ENCODE measurements around the gene DNM1L.
"Not testable (repeated sequence)": the region's sequence is repeated elsewhere in the genome, so short reads cannot be mapped to it uniquely, and the experiment has no call there.

DNM1L gene

GRCh38 chr12:32698285-32698684, 19.2 kb downstream of the DNM1L start:
- peak; percentile 55 to 72 for DNase-seq

GRCh38 chr12:32699437-32699836, 20.3 kb downstream of the DNM1L start:
- not testable (repeated sequence) for DNase-seq

DNA sequence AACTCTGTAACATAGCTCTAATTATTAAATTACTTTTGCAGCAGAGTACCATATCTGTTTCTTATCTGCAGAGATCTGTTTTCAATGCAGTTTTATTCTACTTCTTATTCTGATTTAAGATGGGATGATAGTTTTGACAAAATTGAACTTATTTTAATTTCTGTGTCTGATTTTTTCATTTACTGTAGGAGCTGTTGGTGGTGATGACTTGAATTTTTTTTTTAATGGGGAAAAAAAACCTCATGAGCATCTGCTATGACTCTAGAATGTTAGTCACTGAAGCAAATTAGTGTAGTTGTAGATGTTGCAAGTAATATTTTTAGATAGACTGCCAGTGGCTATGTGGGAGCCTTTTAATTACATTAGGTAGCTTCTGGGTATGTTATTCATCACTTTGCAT, 23.4 kb downstream of the DNM1L start:
- no peak for DNase-seq

DNA sequence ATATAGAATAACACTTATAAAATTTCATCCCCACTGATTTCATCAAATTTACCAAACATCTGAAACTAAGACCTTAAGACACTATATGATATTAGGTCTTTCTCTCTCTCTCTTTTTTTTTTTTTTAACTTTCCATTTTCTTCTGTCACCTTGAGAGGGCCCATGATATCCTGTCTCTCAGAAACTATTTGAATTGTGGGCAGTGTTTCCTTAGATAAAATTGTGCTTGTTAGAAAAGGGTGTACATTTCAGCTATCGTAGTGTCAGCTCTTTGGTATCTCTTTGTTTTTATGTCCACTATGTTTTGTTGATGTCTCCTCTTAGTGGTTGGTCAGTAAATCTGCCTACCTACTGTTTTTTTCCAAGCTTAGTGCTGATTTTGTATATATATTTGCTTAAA, 23.8 kb downstream of the DNM1L start:
- no peak for DNase-seq

- DNase-seq = no peak
These were observed 26.7 kb downstream of the DNM1L start for GRCh38 chr12:32705783-32706182.

DNA sequence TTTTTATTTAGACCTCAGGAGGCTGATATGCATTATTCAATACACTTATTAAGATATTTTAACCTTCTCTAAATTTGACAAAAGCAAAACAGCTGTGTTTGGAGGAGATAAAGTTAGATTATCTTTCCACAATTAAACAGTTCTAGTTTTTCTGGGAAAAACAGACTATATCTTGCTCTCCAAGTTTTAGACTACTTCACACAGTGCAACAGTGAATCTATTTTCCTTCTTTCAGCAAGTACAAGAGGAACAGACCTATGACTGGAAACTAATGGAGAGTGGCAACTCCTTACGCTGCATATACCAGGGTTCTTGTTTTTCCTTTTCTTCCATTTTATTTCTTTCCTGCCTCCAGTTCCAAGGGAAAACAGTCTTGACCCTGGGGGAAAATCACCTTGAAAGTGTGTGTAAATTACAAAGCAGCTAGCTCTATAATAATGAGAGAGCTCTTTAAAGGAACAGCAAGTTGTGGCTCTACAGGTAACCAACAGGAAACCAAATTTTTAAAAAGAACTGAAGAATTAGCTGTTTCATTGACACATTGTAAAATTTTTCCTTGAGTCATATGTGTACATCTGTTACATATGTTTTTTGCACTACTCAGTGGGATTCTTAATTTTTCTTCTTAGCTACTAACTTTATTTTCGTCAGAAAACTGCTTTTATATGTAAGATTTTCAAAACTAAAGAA, 27.4 kb downstream of the DNM1L start:
- DNase-seq = no peak

- DNase-seq = no peak
These were observed 29.8 kb downstream of the DNM1L start for GRCh38 chr12:32708926-32709325.

GRCh38 chr12:32714772-32715171, 35.7 kb downstream of the DNM1L start:
- DNase-seq = no peak

DNA sequence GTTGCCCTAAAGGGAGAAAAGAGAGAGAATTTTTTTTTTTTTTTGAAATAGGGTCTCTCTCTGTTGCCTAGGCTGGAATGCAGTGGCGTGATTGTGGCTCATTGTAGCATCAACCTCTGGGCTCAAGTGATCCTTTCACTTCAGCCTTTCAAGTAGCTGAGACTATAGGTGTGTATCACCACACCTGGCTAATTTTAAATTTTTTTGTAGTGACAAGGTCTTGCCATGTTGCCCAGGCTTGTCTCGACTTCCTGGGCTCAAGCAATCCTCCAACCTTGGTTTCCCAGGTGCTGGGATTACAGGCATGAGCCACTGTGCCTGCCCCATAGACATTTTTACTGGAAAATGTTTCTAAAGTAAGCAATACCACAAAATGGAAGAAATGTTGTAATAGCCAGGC, 39.8 kb downstream of the DNM1L start:
- no peak for DNase-seq

GRCh38 chr12:32725308-32725707, 46.2 kb downstream of the DNM1L start:
- not testable (repeated sequence) for DNase-seq

- no peak for DNase-seq
These were observed 47.2 kb downstream of the DNM1L start for GRCh38 chr12:32726286-32726685.

GRCh38 chr12:32727237-32727636, 48.1 kb downstream of the DNM1L start:
- no peak for DNase-seq

GRCh38 chr12:32734952-32735351, 55.9 kb downstream of the DNM1L start:
- no peak for DNase-seq

GRCh38 chr12:32736445-32736844, 57.3 kb downstream of the DNM1L start:
- no peak for DNase-seq

DNA sequence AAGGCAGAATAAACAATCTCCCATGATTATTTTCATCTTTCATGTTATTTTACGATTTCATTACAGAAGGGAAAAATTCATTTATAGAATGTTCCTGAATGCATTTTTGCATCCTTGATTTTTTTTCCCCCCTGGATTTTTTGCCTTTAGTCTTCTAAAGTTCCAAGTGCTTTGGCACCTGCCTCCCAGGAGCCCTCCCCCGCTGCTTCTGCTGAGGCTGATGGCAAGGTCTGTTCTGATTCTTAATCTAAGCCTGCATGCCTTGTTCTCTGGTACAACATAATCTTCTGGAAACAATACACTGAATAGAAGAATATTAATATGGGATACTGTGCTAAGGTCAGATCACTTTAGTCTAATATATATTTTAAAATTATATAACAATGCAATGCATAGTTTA, 58.6 kb downstream of the DNM1L start:
- DNase-seq = no peak

DNA sequence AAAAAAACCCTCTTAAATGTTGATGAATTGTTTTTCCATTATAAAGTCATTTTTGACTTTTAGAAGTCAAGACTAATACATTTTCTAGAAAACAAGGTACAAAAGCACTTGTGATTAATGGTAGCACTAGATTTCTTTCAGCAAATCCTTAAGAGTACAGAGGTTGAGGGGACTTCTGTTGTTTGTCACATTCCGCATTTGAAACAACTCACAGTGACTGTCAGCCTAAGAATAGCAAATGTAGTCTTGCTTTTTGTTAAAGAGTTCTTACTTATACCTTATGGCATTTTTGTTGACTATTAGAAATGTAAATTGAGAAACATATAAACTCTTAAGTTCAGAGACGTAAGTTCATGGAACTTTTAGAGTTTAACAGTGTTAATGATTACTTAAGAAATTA, 60.2 kb downstream of the DNM1L start:
- DNase-seq = no peak

DNA sequence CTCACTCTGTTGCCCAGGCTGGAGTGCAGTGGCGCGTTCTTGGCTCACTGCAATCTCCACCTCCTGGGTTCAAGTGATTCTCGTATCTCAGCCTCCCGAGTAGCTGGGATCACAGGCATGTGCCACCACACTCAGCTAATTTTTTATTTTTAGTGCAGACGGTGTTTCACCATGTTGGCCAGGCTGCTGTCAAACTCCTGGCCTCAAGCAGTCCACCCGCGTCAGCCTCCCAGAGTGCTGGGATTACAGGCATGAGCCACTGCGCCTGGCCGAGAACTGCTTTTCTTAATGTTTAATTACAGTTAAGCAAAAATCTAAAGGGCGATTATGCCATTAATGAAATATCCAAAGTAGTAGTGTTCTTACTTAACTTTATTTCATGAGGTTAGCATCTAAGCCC, 63.0 kb downstream of the DNM1L start:
- no peak for DNase-seq

DNA sequence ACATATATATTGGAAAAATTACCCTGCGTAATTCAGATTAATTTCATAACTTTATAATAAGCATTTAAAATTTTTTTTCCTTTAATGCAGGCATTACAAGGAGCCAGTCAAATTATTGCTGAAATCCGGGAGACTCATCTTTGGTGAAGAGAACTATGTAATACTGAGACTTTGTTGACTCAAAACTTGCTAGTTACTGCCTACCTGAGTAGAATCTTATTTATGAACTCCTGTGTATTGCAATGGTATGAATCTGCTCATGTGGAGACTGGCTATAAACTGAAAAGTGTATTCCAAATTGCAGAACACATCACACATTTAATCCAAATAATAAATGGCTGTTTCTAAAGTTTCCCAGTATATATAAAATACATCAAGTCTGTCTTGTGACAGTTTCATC, 64.2 kb downstream of the DNM1L start:
- no peak for DNase-seq

- DNase-seq = no peak
These were observed 74.5 kb downstream of the DNM1L start for GRCh38 chr12:32753605-32754004.

GRCh38 chr12:32754111-32754510, 75.0 kb downstream of the DNM1L start:
- no peak for DNase-seq

DNA sequence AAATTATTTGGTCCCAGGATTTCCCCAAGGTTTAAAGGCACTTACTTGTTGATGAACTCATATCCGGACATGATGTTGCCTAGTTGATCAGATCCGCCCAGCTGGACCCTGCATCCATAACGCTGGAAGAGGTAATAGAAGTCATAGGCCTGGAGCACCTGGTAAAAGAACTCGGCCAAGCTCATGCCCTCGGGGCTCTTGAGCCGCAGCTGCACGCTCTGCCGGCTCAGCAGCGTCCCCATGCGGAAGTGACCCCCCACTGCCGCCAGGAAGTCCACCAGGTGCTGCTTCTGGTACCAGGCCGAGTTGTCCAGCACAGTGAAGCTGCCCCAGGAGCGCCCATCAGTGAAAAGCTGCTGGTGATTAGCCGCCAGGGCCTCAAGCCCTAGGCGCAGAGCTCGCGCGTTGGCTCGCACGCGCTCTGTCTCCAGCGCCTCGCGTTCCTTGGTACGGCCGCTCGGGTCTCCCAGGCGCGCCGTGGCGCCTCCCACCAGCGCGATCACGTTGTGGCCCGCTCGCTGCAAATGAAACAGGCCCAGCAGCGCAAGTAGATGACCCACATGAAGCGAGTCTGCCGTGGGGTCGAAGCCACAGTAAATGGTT, 76.1 kb downstream of the DNM1L start:
- DNase-seq = peak; percentile 64 to 83

- peak; percentile 96 to 98 for DNase-seq
These were observed 76.8 kb downstream of the DNM1L start, which contains the start of gene YARS2 for GRCh38 chr12:32755654-32756475. Gene YARS2 (minus strand): TSS chr12:32755897. CDS start chr12:32755874, 23 bp downstream.

DNA sequence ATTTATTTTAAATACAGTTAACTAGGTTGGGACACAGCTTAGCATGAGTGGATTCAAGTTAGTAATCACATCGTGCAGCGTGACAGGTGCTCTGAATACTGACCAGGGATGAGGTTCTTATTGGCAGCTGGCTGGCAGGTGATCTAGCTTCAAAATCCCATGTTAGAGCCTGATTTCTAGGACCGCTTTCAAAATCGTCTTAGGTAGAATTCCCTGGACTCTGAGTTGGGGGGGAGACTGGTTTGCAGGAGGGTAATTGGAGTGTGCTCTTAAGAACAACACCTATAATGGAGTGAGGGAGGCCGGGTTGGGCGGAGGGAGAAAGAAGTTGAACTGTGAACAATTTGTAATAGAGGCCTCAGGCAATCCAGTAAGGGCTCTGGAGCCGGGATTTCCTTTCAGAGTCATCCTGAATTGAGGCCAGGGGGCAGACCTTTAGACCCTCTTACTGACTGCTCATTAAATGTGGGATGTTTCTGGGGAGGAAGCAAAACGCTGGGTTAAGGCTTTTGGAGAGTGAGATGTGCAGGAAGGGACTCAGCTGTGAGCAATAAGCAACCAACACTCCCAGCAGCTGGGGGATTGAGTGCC, 77.5 kb downstream of the DNM1L start:
- no peak for DNase-seq

GRCh38 chr12:32757157-32757556, 78.1 kb downstream of the DNM1L start:
- no peak for DNase-seq

All from SHP77 (cell line).